BLaER1 treated with 17β-estradiol and CSF1 and Interleukin-3, amounts not matched to agents 10 nM and 100 nM (cell line): ENCODE results near the gene DVL2.

ENCODE experiments used
- H3K27ac ChIP-seq, 11 experiments: shearing (Covaris generic); formaldehyde crosslinking; 2 replicates each; pipeline ENCODE4 v1.8.1; 2022
- H3K27me3 ChIP-seq, 11 experiments: shearing (Covaris generic); formaldehyde crosslinking; 2 replicates each; pipeline ENCODE4 v1.8.1; 2022
- H3K36me3 ChIP-seq, 11 experiments: shearing (Covaris generic); formaldehyde crosslinking; 2 replicates each; pipeline ENCODE4 v1.8.1; 2022
- H3K4me1 ChIP-seq, 10 experiments: shearing (Covaris generic); formaldehyde crosslinking; 2 replicates each; pipeline ENCODE4 v1.8.1; 2022
- H3K4me2 ChIP-seq, 11 experiments: shearing (Covaris generic); formaldehyde crosslinking; 2 replicates each; pipeline ENCODE4 v1.8.1; 2022
- H3K4me3 ChIP-seq, 10 experiments: shearing (Covaris generic); formaldehyde crosslinking; 2 replicates each; pipeline ENCODE4 v1.8.1; 2022
- H3K9ac ChIP-seq, 11 experiments: shearing (Covaris generic); formaldehyde crosslinking; 2 replicates each; pipeline ENCODE4 v1.8.1; 2022
- H3K9me3 ChIP-seq, 11 experiments: shearing (Covaris generic); formaldehyde crosslinking; replicated peaks in 1 of 11; 2 replicates each; pipeline ENCODE4 v1.8.1; 2022
- H4K20me1 ChIP-seq, 11 experiments: shearing (Covaris generic); formaldehyde crosslinking; 2 replicates each; pipeline ENCODE4 v1.8.1; 2022
- Cebpa-rat ChIP-seq, 11 experiments: shearing (Covaris generic); IDR thresholded peaks; 2 replicates each; pipeline ENCODE4 v1.8.1; 2022

DVL2 gene

GRCh38 chr17:7196651-7197401 is 37.5 kb downstream of the DVL2 start:
- Histone ChIP-seq H3K27me3 (no peaks in the 10 kb centered on the region), H3K4me1 (peaks cover 0 to 7% (median 0%) of the 10 kb centered on the region in 10 experiments; a peak in 2 of 20 replicates), H3K27ac (no peak overlapping the region), H3K9ac (no peak overlapping the region), H3K4me3 (no peak overlapping the region), H3K36me3 (peaks cover 91 to 99% (median 95%) of the 10 kb centered on the region in 11 experiments), H3K4me2 (no peak overlapping the region), H3K9me3 (no peaks in the 10 kb centered on the region), H4K20me1 (peaks cover 0 to 48% (median 0%) of the 10 kb centered on the region in 11 experiments; a peak in 8 of 22 replicates)
- TF ChIP-seq Cebpa-rat (IDR thresholded peaks at IDR 0.05) = no peak

- Histone ChIP-seq H3K27ac (no peak overlapping the region), H3K36me3 (peaks cover 90 to 99% (median 95%) of the 10 kb centered on the region in 11 experiments), H3K4me3 (no peak overlapping the region), H4K20me1 (peaks cover 0 to 57% (median 0%) of the 10 kb centered on the region in 11 experiments; a peak in 8 of 22 replicates), H3K4me1 (peaks cover 0 to 7% (median 0%) of the 10 kb centered on the region in 10 experiments; a peak in 2 of 20 replicates), H3K27me3 (no peaks in the 10 kb centered on the region), H3K4me2 (no peak overlapping the region), H3K9ac (no peak overlapping the region), H3K9me3 (no peaks in the 10 kb centered on the region)
- TF ChIP-seq Cebpa-rat (IDR thresholded peaks at IDR 0.05) = no peak
These were observed 38.3 kb downstream of the DVL2 start for GRCh38 chr17:7195971-7196370.

DNA sequence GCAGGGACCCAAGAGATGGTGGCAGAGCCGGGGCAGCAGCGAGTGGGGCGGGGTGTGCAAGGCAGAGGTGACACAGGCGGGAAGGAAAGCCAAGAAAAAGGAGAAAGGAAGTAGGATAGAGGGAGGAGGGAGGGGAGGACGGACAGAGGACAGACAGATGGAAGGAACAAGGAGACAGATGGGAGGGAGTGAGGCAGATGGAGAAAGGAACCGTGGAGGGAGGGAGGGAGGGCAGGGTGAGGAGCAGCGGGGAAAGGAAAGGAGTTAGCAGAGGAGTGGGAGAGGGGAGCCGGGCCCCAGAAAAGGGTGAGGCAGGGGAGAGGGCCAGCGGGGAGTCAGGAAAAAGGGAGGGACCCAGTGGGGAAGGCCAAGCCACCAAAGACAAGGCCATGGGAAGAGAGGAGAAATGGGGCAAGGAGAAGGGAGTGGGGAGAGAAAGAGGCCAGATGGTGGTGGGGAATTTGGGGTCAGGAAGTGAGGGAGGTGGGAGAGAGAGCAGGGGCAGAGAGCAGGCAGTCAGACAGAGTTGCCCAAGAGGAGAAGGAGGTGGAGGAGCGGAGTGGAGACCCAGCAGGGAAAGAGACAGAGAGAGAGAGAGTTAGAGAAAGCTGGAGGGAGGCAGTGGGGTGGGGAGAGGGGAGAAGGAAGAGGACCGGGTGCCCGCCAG is 41.9 kb downstream of the DVL2 start:
- Histone ChIP-seq H3K4me1 (peaks cover 0 to 7% (median 0%) of the 10 kb centered on the region in 10 experiments; a peak in 2 of 20 replicates), H4K20me1 (peaks cover 0 to 71% (median 0%) of the 10 kb centered on the region in 11 experiments; a peak in 8 of 22 replicates), H3K4me3 (no peak overlapping the region), H3K27me3 (no peaks in the 10 kb centered on the region), H3K27ac (no peak overlapping the region), H3K9me3 (no peaks in the 10 kb centered on the region), H3K36me3 (peaks cover 66 to 97% (median 76%) of the 10 kb centered on the region in 11 experiments), H3K9ac (no peak overlapping the region), H3K4me2 (no peak overlapping the region)
- TF ChIP-seq Cebpa-rat (IDR thresholded peaks at IDR 0.05) = no peak

GRCh38 chr17:7191571-7192270 is 42.6 kb downstream of the DVL2 start:
- no peak for TF ChIP-seq Cebpa-rat (IDR thresholded peaks at IDR 0.05)
- no peaks in the 10 kb centered on the region for H3K9me3 ChIP-seq
- H3K9ac ChIP-seq = no peak overlapping the region
- no peak overlapping the region for H3K4me2 ChIP-seq
- no peak overlapping the region for H3K27ac ChIP-seq
- H4K20me1 ChIP-seq = peaks cover 0 to 71% (median 0%) of the 10 kb centered on the region in 11 experiments; a peak in 8 of 22 replicates
- H3K27me3 ChIP-seq = no peaks in the 10 kb centered on the region
- no peak overlapping the region for H3K4me3 ChIP-seq
- H3K36me3 ChIP-seq = peaks cover 60 to 95% (median 70%) of the 10 kb centered on the region in 11 experiments
- peaks cover 0 to 7% (median 0%) of the 10 kb centered on the region in 10 experiments; a peak in 2 of 20 replicates for H3K4me1 ChIP-seq

DNA sequence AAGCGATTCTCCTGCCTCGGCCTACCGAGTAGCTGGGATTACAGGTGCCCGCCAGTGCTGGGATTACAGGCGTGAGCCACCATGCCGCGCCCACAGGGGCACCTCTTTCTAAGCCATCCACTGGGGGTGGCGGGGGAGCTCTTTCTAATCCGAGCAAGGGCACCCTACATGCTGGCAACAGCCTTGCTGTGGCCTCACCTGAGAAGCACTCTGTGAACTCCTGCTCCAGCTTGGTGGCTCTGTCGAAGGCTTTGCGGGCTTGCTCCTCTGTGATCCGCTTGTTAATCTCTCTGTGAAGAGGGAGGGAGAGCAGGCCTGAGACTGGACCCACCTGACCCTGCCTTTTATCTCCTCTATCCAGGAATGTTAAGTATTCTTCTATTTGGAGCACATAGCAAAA is 43.2 kb downstream of the DVL2 start:
- Histone ChIP-seq H3K27me3 (no peaks in the 10 kb centered on the region), H3K4me1 (peaks cover 0 to 7% (median 0%) of the 10 kb centered on the region in 10 experiments; a peak in 2 of 20 replicates), H3K9ac (no peak overlapping the region), H3K27ac (no peak overlapping the region), H3K9me3 (no peaks in the 10 kb centered on the region), H4K20me1 (peaks cover 0 to 68% (median 0%) of the 10 kb centered on the region in 11 experiments; a peak in 8 of 22 replicates), H3K36me3 (peaks cover 53 to 94% (median 69%) of the 10 kb centered on the region in 11 experiments), H3K4me3 (no peak overlapping the region), H3K4me2 (no peak overlapping the region)
- TF ChIP-seq Cebpa-rat (IDR thresholded peaks at IDR 0.05) = no peak

DNA sequence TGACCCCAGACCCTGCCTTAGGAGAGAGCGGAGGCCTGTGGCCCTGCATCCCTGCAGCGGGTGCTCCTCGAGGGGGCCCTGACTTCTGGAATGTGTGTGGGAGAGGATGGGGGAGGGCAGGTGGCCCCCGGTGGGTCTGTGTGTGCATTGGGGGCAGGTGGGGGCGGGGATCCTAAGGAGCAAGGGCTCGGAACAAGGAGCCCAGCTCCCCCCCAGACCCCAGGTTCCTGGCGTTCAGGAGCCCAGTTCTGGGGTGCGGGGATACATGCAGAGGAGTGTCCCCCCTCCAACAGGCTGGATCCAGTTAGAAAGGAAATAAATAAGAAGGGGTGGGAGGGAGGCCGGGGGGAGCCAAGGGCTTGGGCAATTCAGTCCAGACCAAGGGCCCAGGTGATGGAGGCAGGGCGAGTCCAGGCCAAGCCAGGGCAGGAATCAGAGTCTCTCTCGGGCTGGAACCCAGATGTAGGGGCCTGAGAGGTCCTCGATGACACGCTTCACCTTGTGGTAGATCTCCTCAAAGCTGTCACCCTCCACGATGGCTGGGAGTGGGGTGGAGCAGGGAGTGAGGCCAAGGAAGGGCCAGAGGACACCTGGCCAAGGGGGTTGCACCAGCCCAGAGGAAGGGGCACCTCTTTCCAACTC is 43.9 kb downstream of the DVL2 start:
- no peak for TF ChIP-seq Cebpa-rat (IDR thresholded peaks at IDR 0.05)
- H3K9me3 ChIP-seq = no peaks in the 10 kb centered on the region
- H3K36me3 ChIP-seq = peaks cover 46 to 87% (median 62%) of the 10 kb centered on the region in 11 experiments
- H3K4me1 ChIP-seq = peaks cover 0 to 5% (median 0%) of the 10 kb centered on the region in 10 experiments; a peak in 2 of 20 replicates
- no peak overlapping the region for H3K4me2 ChIP-seq
- peaks cover 0 to 64% (median 0%) of the 10 kb centered on the region in 11 experiments; a peak in 8 of 22 replicates for H4K20me1 ChIP-seq
- H3K27ac ChIP-seq = no peak overlapping the region
- no peak overlapping the region for H3K9ac ChIP-seq
- H3K27me3 ChIP-seq = no peaks in the 10 kb centered on the region
- no peak overlapping the region for H3K4me3 ChIP-seq

GRCh38 chr17:7186241-7186640 is 48.1 kb downstream of the DVL2 start:
- Histone ChIP-seq H3K9me3 (no peaks in the 10 kb centered on the region), H3K4me3 (no peak overlapping the region), H3K27me3 (no peaks in the 10 kb centered on the region), H3K4me1 (peaks cover 0 to 14% (median 3%) of the 10 kb centered on the region in 10 experiments; a peak in 7 of 20 replicates), H3K36me3 (peaks cover 8 to 46% (median 24%) of the 10 kb centered on the region in 11 experiments), H4K20me1 (peaks cover 0 to 36% (median 0%) of the 10 kb centered on the region in 11 experiments; a peak in 3 of 22 replicates), H3K27ac (no peak overlapping the region), H3K4me2 (no peak overlapping the region), H3K9ac (no peak overlapping the region)
- TF ChIP-seq Cebpa-rat (IDR thresholded peaks at IDR 0.05) = no peak

- Histone ChIP-seq H3K4me1 (peaks cover 0 to 14% (median 3%) of the 10 kb centered on the region in 10 experiments; a peak in 7 of 20 replicates), H3K9me3 (no peaks in the 10 kb centered on the region), H3K4me3 (no peak overlapping the region), H3K36me3 (peaks cover 0 to 33% (median 11%) of the 10 kb centered on the region in 11 experiments; a peak in 11 of 22 replicates), H3K27ac (no peak overlapping the region), H3K9ac (no peak overlapping the region; a peak in 1 of 22 replicates), H3K27me3 (no peaks in the 10 kb centered on the region), H4K20me1 (peaks cover 0 to 27% (median 0%) of the 10 kb centered on the region in 11 experiments; a peak in 3 of 22 replicates), H3K4me2 (no peak overlapping the region)
- no peak for TF ChIP-seq Cebpa-rat (IDR thresholded peaks at IDR 0.05)
These were observed 49.7 kb downstream of the DVL2 start for GRCh38 chr17:7184647-7185046.
